HEK293 (cell line): ENCODE data around the gene RNF43.

ENCODE experiments used
- CTCF ChIP-seq: fragments of 450-650 bp; formaldehyde crosslinking; IDR thresholded peaks from 2 replicates; pipeline ENCODE4 v1.5.1; 2016; ENCODE audit warnings: missing biosample characterization, missing genetic modification characterization
- ELK4 ChIP-seq: IDR thresholded peaks from 2 replicates; pipeline ENCODE4 v1.6.1; 2011; ENCODE audit warnings: mild to moderate bottlenecking, low read depth, low read length, borderline replicate concordance
- HOXA7 ChIP-seq: sonication (generic); formaldehyde crosslinking; IDR thresholded peaks from 2 replicates; pipeline ENCODE4 v1.8.1; 2022; ENCODE audit warnings: missing genetic modification reagents, borderline replicate concordance
- MZF1 ChIP-seq: fragments of 450-650 bp; formaldehyde crosslinking; IDR thresholded peaks from 2 replicates; pipeline ENCODE4 v1.5.1; 2017; ENCODE audit warnings: missing biosample characterization, missing genetic modification characterization, borderline replicate concordance
- PRDM2 ChIP-seq: fragments of 450-650 bp; formaldehyde crosslinking; IDR thresholded peaks from 2 replicates; pipeline ENCODE4 v1.5.1; 2016; ENCODE audit warnings: missing biosample characterization, missing genetic modification characterization, borderline replicate concordance
- REPIN1 ChIP-seq: fragments of 450-650 bp; formaldehyde crosslinking; IDR thresholded peaks from 2 replicates; pipeline ENCODE4 v1.5.1; 2017; ENCODE audit warnings: missing biosample characterization, missing genetic modification characterization, low read depth
- YY1 ChIP-seq: fragments of 450-650 bp; formaldehyde crosslinking; IDR thresholded peaks from 2 replicates; pipeline ENCODE4 v1.5.1; 2018; ENCODE audit warnings: missing biosample characterization, missing genetic modification characterization
- ZBTB1 ChIP-seq: fragments of 450-650 bp; formaldehyde crosslinking; IDR thresholded peaks from 2 replicates; pipeline ENCODE4 v1.5.1; 2016; ENCODE audit warnings: missing biosample characterization, missing genetic modification characterization
- ZBTB26 ChIP-seq: fragments of 450-650 bp; formaldehyde crosslinking; optimal IDR thresholded peaks from 2 replicates; pipeline ENCODE3; 2016; ENCODE audit warnings: missing biosample characterization, mild to moderate bottlenecking, missing genetic modification characterization
- ZNF324 ChIP-seq: fragments of 450-650 bp; formaldehyde crosslinking; IDR thresholded peaks from 2 replicates; pipeline ENCODE4 v1.5.1; 2016; ENCODE audit warnings: missing biosample characterization, missing genetic modification characterization
- ZNF558 ChIP-seq: fragments of 450-650 bp; formaldehyde crosslinking; IDR thresholded peaks from 2 replicates; pipeline ENCODE4 v1.5.1; 2016; ENCODE audit warnings: missing biosample characterization, missing genetic modification characterization
- ZSCAN16 ChIP-seq: fragments of 450-650 bp; formaldehyde crosslinking; IDR thresholded peaks from 2 replicates; pipeline ENCODE4 v1.5.1; 2016; ENCODE audit warnings: missing biosample characterization, missing genetic modification characterization

- TF ChIP-seq HOXA7 (no peak), ZSCAN16 (tag by site-specific recombination) (no peak), ELK4 (no peak), YY1 (no peak), ZBTB1 (tag by site-specific recombination) (no peak), ZNF324 (tag by site-specific recombination) (no peak), CTCF (no peak), MZF1 (tag by site-specific recombination) (no peak), ZBTB26 (tag by site-specific recombination) (no peak), REPIN1 (tag by site-specific recombination) (no peak), ZNF558 (tag by site-specific recombination) (no peak), PRDM2 (tag by site-specific recombination) (no peak)
Observed at GRCh38 chr17:58371300-58371950, 45.9 kb downstream of the RNF43 start.
